HUES64 (cell line): ENCODE data around the gene TMEM123.

Experiments used
- H3K27ac ChIP-seq: 2 replicates; pipeline ENCODE4 v1.7.0; 2013; ENCODE audit warnings: low read depth, low read length, inconsistent platforms
- H3K27me3 ChIP-seq: 2 replicates; pipeline ENCODE4 v1.6.1; 2013; ENCODE audit warnings: mild to moderate bottlenecking, low read length; ENCODE audit not compliant: insufficient read depth
- H3K36me3 ChIP-seq: 2 replicates; pipeline ENCODE4 v1.6.1; 2013; ENCODE audit warnings: mild to moderate bottlenecking, low read length; ENCODE audit not compliant: insufficient read depth
- H3K4me1 ChIP-seq: 2 replicates; pipeline ENCODE4 v1.6.1; 2013; ENCODE audit warnings: mild to moderate bottlenecking, low read length, moderate library complexity; ENCODE audit not compliant: insufficient read depth
- H3K4me3 ChIP-seq: 2 replicates; pipeline ENCODE4 v1.5.1; 2013; ENCODE audit warnings: mild to moderate bottlenecking, low read length, moderate library complexity
- H3K9ac ChIP-seq: 2 replicates; pipeline ENCODE4 v1.6.1; 2013; ENCODE audit warnings: mild to moderate bottlenecking, low read depth, low read length
- H3K9me3 ChIP-seq: 2 replicates; pipeline ENCODE4 v1.6.1; 2013; ENCODE audit warnings: low read depth, low read length; ENCODE audit not compliant: insufficient read depth
- WGBS: fragments of 150-250, 120-280 bp; methylation state at CpG from one replicate; pipeline ENCODE4 v1.1.7; 2013; ENCODE audit warnings: missing lambda C conversion rate; 5-methylcytosine and 5-hydroxymethylcytosine counted together

Gene TMEM123

GRCh38 chr11:102390667-102391465 is 61.7 kb downstream of the TMEM123 start:
- Histone ChIP-seq H3K27ac (no peak overlapping the region), H3K4me3 (no peak overlapping the region), H3K9me3 (no peaks in the 10 kb centered on the region), H3K27me3 (no peaks in the 10 kb centered on the region), H3K36me3 (peaks cover 33% of the 10 kb centered on the region), H3K9ac (no peak overlapping the region), H3K4me1 (no peaks in the 10 kb centered on the region)
- 69% methylated on average over 12 of the region's 12 CpGs for WGBS

- Histone ChIP-seq H3K9ac (no peak overlapping the region), H3K4me3 (no peak overlapping the region), H3K4me1 (no peaks in the 10 kb centered on the region), H3K36me3 (peaks cover 28% of the 10 kb centered on the region), H3K27ac (no peak overlapping the region), H3K9me3 (no peaks in the 10 kb centered on the region), H3K27me3 (no peaks in the 10 kb centered on the region)
- WGBS, result 84% methylated on average over 4 of the region's 4 CpGs
These were observed 63.3 kb downstream of the TMEM123 start for GRCh38 chr11:102389253-102389652.

GRCh38 chr11:102387043-102387781 is 65.4 kb downstream of the TMEM123 start:
- 96% methylated on average over 5 of the region's 8 CpGs for WGBS
- H3K27me3 ChIP-seq, result no peaks in the 10 kb centered on the region
- peaks cover 23% of the 10 kb centered on the region for H3K36me3 ChIP-seq
- no peak overlapping the region for H3K4me3 ChIP-seq
- H3K4me1 ChIP-seq, result no peaks in the 10 kb centered on the region; the same call in 1 of the 2 replicates
- H3K9ac ChIP-seq, result no peak overlapping the region
- no peak overlapping the region for H3K27ac ChIP-seq
- no peaks in the 10 kb centered on the region for H3K9me3 ChIP-seq

- peaks cover 23% of the 10 kb centered on the region for H3K36me3 ChIP-seq
- WGBS, result 83% methylated on average over 1 of the region's 2 CpGs
- no peaks in the 10 kb centered on the region; the same call in 1 of the 2 replicates for H3K4me1 ChIP-seq
- H3K27ac ChIP-seq, result no peak overlapping the region
- no peaks in the 10 kb centered on the region for H3K9me3 ChIP-seq
- no peak overlapping the region for H3K9ac ChIP-seq
- no peaks in the 10 kb centered on the region for H3K27me3 ChIP-seq
- H3K4me3 ChIP-seq, result no peak overlapping the region
These were observed 66.3 kb downstream of the TMEM123 start for GRCh38 chr11:102386136-102386734.

- H3K27ac ChIP-seq, result no peak overlapping the region; the same call in 1 of the 2 replicates
- 88% methylated on average over 2 of the region's 5 CpGs for WGBS
- H3K4me1 ChIP-seq, result no peaks in the 10 kb centered on the region; the same call in 1 of the 2 replicates
- no peaks in the 10 kb centered on the region for H3K9me3 ChIP-seq
- H3K27me3 ChIP-seq, result no peaks in the 10 kb centered on the region
- no peak overlapping the region for H3K4me3 ChIP-seq
- H3K36me3 ChIP-seq, result peaks cover 25% of the 10 kb centered on the region
- no peak overlapping the region for H3K9ac ChIP-seq
These were observed 67.2 kb downstream of the TMEM123 start for GRCh38 chr11:102385085-102386007.

GRCh38 chr11:102384419-102385079 is 68.0 kb downstream of the TMEM123 start:
- H3K9ac ChIP-seq, result no peak overlapping the region
- H3K4me3 ChIP-seq, result no peak overlapping the region
- WGBS, result 87% methylated on average over 15 of the region's 15 CpGs
- H3K4me1 ChIP-seq, result no peaks in the 10 kb centered on the region; the same call in 1 of the 2 replicates
- H3K36me3 ChIP-seq, result peaks cover 32% of the 10 kb centered on the region
- H3K27ac ChIP-seq, result no peak overlapping the region
- no peaks in the 10 kb centered on the region for H3K9me3 ChIP-seq
- no peaks in the 10 kb centered on the region for H3K27me3 ChIP-seq

GRCh38 chr11:102383839-102384238 is 68.7 kb downstream of the TMEM123 start:
- Histone ChIP-seq H3K27me3 (no peaks in the 10 kb centered on the region), H3K27ac (no peak overlapping the region), H3K4me1 (no peaks in the 10 kb centered on the region; the same call in 1 of the 2 replicates), H3K9me3 (no peaks in the 10 kb centered on the region), H3K36me3 (peaks cover 37% of the 10 kb centered on the region), H3K4me3 (no peak overlapping the region), H3K9ac (no peak overlapping the region)
- WGBS, result 94% methylated on average over 3 of the region's 3 CpGs

- Histone ChIP-seq H3K4me3 (no peak overlapping the region), H3K9ac (no peak overlapping the region), H3K4me1 (no peaks in the 10 kb centered on the region; the same call in 1 of the 2 replicates), H3K27me3 (no peaks in the 10 kb centered on the region), H3K9me3 (no peaks in the 10 kb centered on the region), H3K36me3 (peaks cover 46% of the 10 kb centered on the region), H3K27ac (no peak overlapping the region)
- WGBS, result 95% methylated on average over 3 of the region's 3 CpGs
These were observed 70.2 kb downstream of the TMEM123 start for GRCh38 chr11:102382384-102382783.

GRCh38 chr11:102378818-102379217 is 73.7 kb downstream of the TMEM123 start:
- Histone ChIP-seq H3K36me3 (peaks cover 38% of the 10 kb centered on the region), H3K27me3 (no peaks in the 10 kb centered on the region), H3K9me3 (no peaks in the 10 kb centered on the region), H3K27ac (no peak overlapping the region), H3K4me1 (no peaks in the 10 kb centered on the region; the same call in 1 of the 2 replicates), H3K4me3 (no peak overlapping the region), H3K9ac (no peak overlapping the region)

- H3K27ac ChIP-seq, result no peak overlapping the region
- peaks cover 38% of the 10 kb centered on the region for H3K36me3 ChIP-seq
- no peaks in the 10 kb centered on the region for H3K9me3 ChIP-seq
- WGBS, result 96% methylated on average over 1 of the region's 2 CpGs
- H3K4me3 ChIP-seq, result no peak overlapping the region
- no peaks in the 10 kb centered on the region for H3K4me1 ChIP-seq
- no peaks in the 10 kb centered on the region for H3K27me3 ChIP-seq
- H3K9ac ChIP-seq, result no peak overlapping the region
These were observed 74.7 kb downstream of the TMEM123 start for GRCh38 chr11:102377891-102378290.
